ENCODE measurements around the gene MBNL2. TPM values are rescaled to one million over a fixed set of nuclear protein-coding genes. Genes with fewer than 3 reads are reported as not detected.

Gene MBNL2
- total RNA-seq, 3 donors from 2014 or later (not counting 1 experiment from before 2014, with no cell fraction given), result 30.9 to 38.3 (median 33.1) TPM

GRCh38 chr13:97394542-97394941 lies 172.4 kb downstream of the MBNL2 start:
- Mint-ChIP-seq H3K4me3 (no peak overlapping the region), H3K27me3 (ENCODE audit: low read depth in 2 of 2) (no peaks in the 10 kb centered on the region), H3K9me3 (no peaks in the 10 kb centered on the region), H3K36me3 (no peaks in the 10 kb centered on the region), H3K27ac (no peak overlapping the region), H3K4me1 (no peaks in the 10 kb centered on the region)
- peaks cover 9% of the 10 kb centered on the region for H3K36me3 ChIP-seq (ENCODE audit: control insufficient read depth, insufficient read depth, low read length)
- H3K27ac ChIP-seq (ENCODE audit: low read length), result no peak overlapping the region
- DNase-seq (no peak), ATAC-seq (no peak)
- no peaks in the 10 kb centered on the region for H3K27me3 ChIP-seq (ENCODE audit: control insufficient read depth, insufficient read depth, low read length)
- no peaks in the 10 kb centered on the region for H3K9me3 ChIP-seq (ENCODE audit: control insufficient read depth, insufficient read depth, low read length)
- no peaks in the 10 kb centered on the region for H3K4me1 ChIP-seq (ENCODE audit: control insufficient read depth, insufficient read depth, low read length)
- H3K4me3 ChIP-seq (ENCODE audit: low read length), result no peak overlapping the region
- intact Hi-C loops (cut with micrococcal nuclease), result no loop called here
- TF ChIP-seq, protein P1, sequence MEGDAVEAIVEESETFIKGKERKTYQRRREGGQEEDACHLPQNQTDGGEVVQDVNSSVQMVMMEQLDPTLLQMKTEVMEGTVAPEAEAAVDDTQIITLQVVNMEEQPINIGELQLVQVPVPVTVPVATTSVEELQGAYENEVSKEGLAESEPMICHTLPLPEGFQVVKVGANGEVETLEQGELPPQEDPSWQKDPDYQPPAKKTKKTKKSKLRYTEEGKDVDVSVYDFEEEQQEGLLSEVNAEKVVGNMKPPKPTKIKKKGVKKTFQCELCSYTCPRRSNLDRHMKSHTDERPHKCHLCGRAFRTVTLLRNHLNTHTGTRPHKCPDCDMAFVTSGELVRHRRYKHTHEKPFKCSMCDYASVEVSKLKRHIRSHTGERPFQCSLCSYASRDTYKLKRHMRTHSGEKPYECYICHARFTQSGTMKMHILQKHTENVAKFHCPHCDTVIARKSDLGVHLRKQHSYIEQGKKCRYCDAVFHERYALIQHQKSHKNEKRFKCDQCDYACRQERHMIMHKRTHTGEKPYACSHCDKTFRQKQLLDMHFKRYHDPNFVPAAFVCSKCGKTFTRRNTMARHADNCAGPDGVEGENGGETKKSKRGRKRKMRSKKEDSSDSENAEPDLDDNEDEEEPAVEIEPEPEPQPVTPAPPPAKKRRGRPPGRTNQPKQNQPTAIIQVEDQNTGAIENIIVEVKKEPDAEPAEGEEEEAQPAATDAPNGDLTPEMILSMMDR (IDR thresholded peaks at IDR 0.05), result no peak

GRCh38 chr13:97395447-97396136 lies 173.5 kb downstream of the MBNL2 start:
- Mint-ChIP-seq H3K4me3 (no peak overlapping the region), H3K27ac (no peak overlapping the region), H3K9me3 (no peaks in the 10 kb centered on the region), H3K4me1 (no peaks in the 10 kb centered on the region), H3K36me3 (no peaks in the 10 kb centered on the region), H3K27me3 (ENCODE audit: low read depth in 2 of 2) (no peaks in the 10 kb centered on the region)
- 95% methylated on average over 4 of the region's 4 CpGs for WGBS (ENCODE audit: insufficient coverage)
- intact Hi-C loops (cut with micrococcal nuclease), result no loop called here
- TF ChIP-seq, protein P1 (IDR thresholded peaks at IDR 0.05), result no peak
- no peak for ATAC-seq
- H3K27me3 ChIP-seq (ENCODE audit: control insufficient read depth, insufficient read depth, low read length), result no peaks in the 10 kb centered on the region
- H3K27ac ChIP-seq (ENCODE audit: low read length), result no peak overlapping the region
- peaks cover 9% of the 10 kb centered on the region for H3K36me3 ChIP-seq (ENCODE audit: control insufficient read depth, insufficient read depth, low read length)
- DNase-seq, result no peak
- no peak overlapping the region for H3K4me3 ChIP-seq (ENCODE audit: low read length)
- H3K4me1 ChIP-seq (ENCODE audit: control insufficient read depth, insufficient read depth, low read length), result no peaks in the 10 kb centered on the region
- H3K9me3 ChIP-seq (ENCODE audit: control insufficient read depth, insufficient read depth, low read length), result no peaks in the 10 kb centered on the region

DNA sequence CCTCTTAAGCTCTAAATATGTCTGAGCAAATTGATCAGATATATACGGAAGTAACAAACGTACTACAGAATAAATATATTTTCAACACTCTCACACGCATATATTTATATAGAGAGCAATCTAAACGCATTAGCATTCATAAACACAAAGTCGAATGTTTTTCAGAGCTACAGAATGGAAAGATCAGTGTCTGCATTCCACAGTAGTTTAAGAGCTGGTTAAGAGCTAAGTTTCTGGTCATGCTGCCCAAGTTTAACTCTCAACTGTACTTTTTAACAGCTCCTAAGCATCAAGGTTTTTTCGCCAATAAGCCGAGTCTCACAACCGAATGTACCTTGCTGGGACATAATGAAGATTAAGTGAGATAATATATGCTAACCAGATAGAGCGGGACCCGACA lies 175.1 kb downstream of the MBNL2 start:
- no peaks in the 10 kb centered on the region for H3K4me1 ChIP-seq (ENCODE audit: control insufficient read depth, insufficient read depth, low read length)
- intact Hi-C loops (cut with micrococcal nuclease), result no loop called here
- H3K27ac Mint-ChIP-seq, result no peak overlapping the region
- no peaks in the 10 kb centered on the region for H3K4me1 Mint-ChIP-seq
- no peak overlapping the region for H3K4me3 Mint-ChIP-seq
- H3K36me3 ChIP-seq (ENCODE audit: control insufficient read depth, insufficient read depth, low read length), result peaks cover 2% of the 10 kb centered on the region
- H3K27ac ChIP-seq (ENCODE audit: low read length), result no peak overlapping the region
- ATAC-seq (no peak), DNase-seq (no peak)
- WGBS (ENCODE audit: insufficient coverage), result 100% methylated on average over 4 of the region's 10 CpGs
- H3K9me3 ChIP-seq (ENCODE audit: control insufficient read depth, insufficient read depth, low read length), result no peaks in the 10 kb centered on the region
- no peaks in the 10 kb centered on the region for H3K27me3 Mint-ChIP-seq (ENCODE audit: low read depth in 2 of 2)
- TF ChIP-seq, protein P1 (IDR thresholded peaks at IDR 0.05), result no peak
- no peak overlapping the region for H3K4me3 ChIP-seq (ENCODE audit: low read length)
- H3K36me3 Mint-ChIP-seq, result no peaks in the 10 kb centered on the region
- H3K27me3 ChIP-seq (ENCODE audit: control insufficient read depth, insufficient read depth, low read length), result no peaks in the 10 kb centered on the region
- H3K9me3 Mint-ChIP-seq, result no peaks in the 10 kb centered on the region

GRCh38 chr13:97401421-97401820 lies 179.3 kb downstream of the MBNL2 start:
- Histone ChIP-seq H3K36me3 (ENCODE audit: control insufficient read depth, insufficient read depth, low read length) (no peaks in the 10 kb centered on the region), H3K9me3 (ENCODE audit: control insufficient read depth, insufficient read depth, low read length) (no peaks in the 10 kb centered on the region), H3K27me3 (ENCODE audit: control insufficient read depth, insufficient read depth, low read length) (peaks cover 4% of the 10 kb centered on the region), H3K27ac (ENCODE audit: low read length) (no peak overlapping the region), H3K4me3 (ENCODE audit: low read length) (no peak overlapping the region), H3K4me1 (ENCODE audit: control insufficient read depth, insufficient read depth, low read length) (no peaks in the 10 kb centered on the region)
- no peak for DNase-seq
- no peak overlapping the region for H3K4me3 Mint-ChIP-seq
- intact Hi-C loops (cut with micrococcal nuclease), result no loop called here
- peaks cover 6 to 9% of the 10 kb centered on the region in 2 donors for H3K27me3 Mint-ChIP-seq (ENCODE audit: low read depth in 2 of 2)
- H3K4me1 Mint-ChIP-seq, result no peaks in the 10 kb centered on the region
- WGBS (ENCODE audit: insufficient coverage), result 61% methylated on average over 3 of the region's 3 CpGs
- peaks cover 0 to 2% of the 10 kb centered on the region in 2 donors for H3K9me3 Mint-ChIP-seq
- H3K27ac Mint-ChIP-seq, result no peak overlapping the region
- ATAC-seq, result no peak
- TF ChIP-seq, protein P1 (IDR thresholded peaks at IDR 0.05), result no peak
- no peaks in the 10 kb centered on the region for H3K36me3 Mint-ChIP-seq
